Loucy (cell line): ENCODE data around the gene ZNF267.

Experiments used
- H2AFZ ChIP-seq: fragments of 200-600 bp; sonication (generic); 2 replicates; pipeline ENCODE4 v1.6.0; 2016; ENCODE audit warnings: antibody characterized with exemption, mild to moderate bottlenecking, low read length, moderate library complexity
- H3F3A ChIP-seq: fragments of 200-600 bp; 2 replicates; pipeline ENCODE4 v1.6.0; 2016; ENCODE audit warnings: antibody characterized with exemption, low read depth, mild to moderate bottlenecking
- H3K27me3 ChIP-seq: fragments of 200-600 bp; sonication (generic); 2 replicates; pipeline ENCODE4 v1.6.1; 2014; ENCODE audit warnings: low read length, mild to moderate bottlenecking; ENCODE audit not compliant: insufficient read depth, poor library complexity, severe bottlenecking
- H3K36me3 ChIP-seq: fragments of 200-600 bp; sonication (generic); 2 replicates; pipeline ENCODE4 v1.6.1; 2016; ENCODE audit warnings: low read length; ENCODE audit not compliant: insufficient read depth
- H3K4me1 ChIP-seq: fragments of 200-600 bp; sonication (generic); 2 replicates; pipeline ENCODE4 v1.5.1; 2014; ENCODE audit warnings: low read length, mild to moderate bottlenecking; ENCODE audit not compliant: insufficient read depth, poor library complexity, severe bottlenecking
- H3K4me2 ChIP-seq: fragments of 200-600 bp; sonication (generic); 2 replicates; pipeline ENCODE4 v1.6.0; 2014; ENCODE audit warnings: antibody characterized with exemption, low read length, low read depth, mild to moderate bottlenecking; ENCODE audit not compliant: poor library complexity, severe bottlenecking
- H3K4me3 ChIP-seq: fragments of 200-600 bp; sonication (generic); 2 replicates; pipeline ENCODE4 v1.5.1; 2014; ENCODE audit warnings: low read length, mild to moderate bottlenecking, mixed read lengths; ENCODE audit not compliant: poor library complexity, severe bottlenecking
- H3K79me2 ChIP-seq: fragments of 200-600 bp; sonication (generic); 2 replicates; pipeline ENCODE4 v1.6.1; 2014; ENCODE audit warnings: low read length; ENCODE audit not compliant: insufficient read depth
- H3K9ac ChIP-seq: fragments of 200-600 bp; sonication (generic); 2 replicates; pipeline ENCODE4 v1.6.0; 2014; ENCODE audit warnings: mild to moderate bottlenecking, low read depth, low read length, moderate library complexity; ENCODE audit not compliant: poor library complexity, severe bottlenecking
- H3K9me2 ChIP-seq: fragments of 200-600 bp; sonication (generic); replicated peaks from 2 replicates; pipeline ENCODE4 v1.6.1; 2016; ENCODE audit warnings: low read depth, low read length, mixed read lengths
- H3K9me3 ChIP-seq: fragments of 200-600 bp; sonication (generic); 2 replicates; pipeline ENCODE4 v1.6.1; 2014; ENCODE audit warnings: mild to moderate bottlenecking, antibody characterized with exemption, low read length, low read depth; ENCODE audit not compliant: insufficient read depth
- H4K20me1 ChIP-seq: fragments of 200-600 bp; sonication (generic); 2 replicates; pipeline ENCODE4 v1.6.0; 2014; ENCODE audit warnings: antibody characterized with exemption, low read length, mild to moderate bottlenecking; ENCODE audit not compliant: insufficient read depth, poor library complexity, severe bottlenecking
- EZH2phosphoT487 ChIP-seq: fragments of 200-600 bp; IDR thresholded peaks from 2 replicates; pipeline ENCODE4 v1.6.1; 2018; ENCODE audit warnings: antibody characterized with exemption, mild to moderate bottlenecking, moderate library complexity, borderline replicate concordance
- TF ChIP-seq, protein P1 (sequence below): fragments of 200-600 bp; sonication (generic); conservative IDR thresholded peaks from 2 replicates; pipeline ENCODE4 v1.5.1; 2014; ENCODE audit warnings: mild to moderate bottlenecking, antibody characterized with exemption, low read length

Gene ZNF267

GRCh38 chr16:31853291-31853690 lies 20.3 kb upstream of the ZNF267 start:
- Histone ChIP-seq H4K20me1 (no peaks in the 10 kb centered on the region), H3F3A (no peaks in the 10 kb centered on the region), H3K79me2 (no peaks in the 10 kb centered on the region), H3K36me3 (no peaks in the 10 kb centered on the region), H3K4me2 (no peak overlapping the region), H3K9me2 (no peaks in the 10 kb centered on the region), H3K4me1 (no peaks in the 10 kb centered on the region), H3K9me3 (peaks cover 11% of the 10 kb centered on the region; the same call in 1 of the 2 replicates), H3K4me3 (no peak overlapping the region), H2AFZ (no peak overlapping the region), H3K27me3 (no peaks in the 10 kb centered on the region), H3K9ac (no peak overlapping the region)
- TF ChIP-seq, protein P1, sequence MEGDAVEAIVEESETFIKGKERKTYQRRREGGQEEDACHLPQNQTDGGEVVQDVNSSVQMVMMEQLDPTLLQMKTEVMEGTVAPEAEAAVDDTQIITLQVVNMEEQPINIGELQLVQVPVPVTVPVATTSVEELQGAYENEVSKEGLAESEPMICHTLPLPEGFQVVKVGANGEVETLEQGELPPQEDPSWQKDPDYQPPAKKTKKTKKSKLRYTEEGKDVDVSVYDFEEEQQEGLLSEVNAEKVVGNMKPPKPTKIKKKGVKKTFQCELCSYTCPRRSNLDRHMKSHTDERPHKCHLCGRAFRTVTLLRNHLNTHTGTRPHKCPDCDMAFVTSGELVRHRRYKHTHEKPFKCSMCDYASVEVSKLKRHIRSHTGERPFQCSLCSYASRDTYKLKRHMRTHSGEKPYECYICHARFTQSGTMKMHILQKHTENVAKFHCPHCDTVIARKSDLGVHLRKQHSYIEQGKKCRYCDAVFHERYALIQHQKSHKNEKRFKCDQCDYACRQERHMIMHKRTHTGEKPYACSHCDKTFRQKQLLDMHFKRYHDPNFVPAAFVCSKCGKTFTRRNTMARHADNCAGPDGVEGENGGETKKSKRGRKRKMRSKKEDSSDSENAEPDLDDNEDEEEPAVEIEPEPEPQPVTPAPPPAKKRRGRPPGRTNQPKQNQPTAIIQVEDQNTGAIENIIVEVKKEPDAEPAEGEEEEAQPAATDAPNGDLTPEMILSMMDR, result no peak
- TF ChIP-seq EZH2phosphoT487, result no peak

DNA sequence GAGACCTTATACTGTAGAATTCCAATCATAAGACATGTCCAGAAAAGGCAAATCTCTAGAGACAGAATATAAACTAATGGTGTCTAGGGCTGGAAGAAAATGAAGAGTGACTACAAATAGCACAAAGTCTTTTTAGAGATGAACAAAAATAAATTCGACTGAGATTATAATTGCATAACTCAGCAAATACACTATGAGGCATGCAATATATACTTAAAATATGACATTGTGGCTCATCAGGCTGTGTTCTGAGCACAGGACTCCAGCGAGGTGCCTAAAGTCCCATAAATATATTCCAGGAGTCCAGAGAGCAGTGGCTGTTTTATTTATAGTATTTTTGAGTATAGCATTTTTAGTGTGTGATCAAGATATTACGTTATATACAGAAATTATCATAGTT lies 13.1 kb upstream of the ZNF267 start:
- Histone ChIP-seq H3K9me3 (no peaks in the 10 kb centered on the region), H3K79me2 (no peaks in the 10 kb centered on the region), H3K4me2 (no peak overlapping the region), H2AFZ (no peak overlapping the region), H3K27me3 (no peaks in the 10 kb centered on the region), H4K20me1 (no peaks in the 10 kb centered on the region), H3K4me1 (peaks cover 26% of the 10 kb centered on the region), H3K9ac (no peak overlapping the region), H3K4me3 (no peak overlapping the region), H3K36me3 (no peaks in the 10 kb centered on the region), H3K9me2 (no peaks in the 10 kb centered on the region), H3F3A (no peaks in the 10 kb centered on the region)
- TF ChIP-seq, protein P1, result no peak
- no peak for TF ChIP-seq EZH2phosphoT487

- Histone ChIP-seq H3K9ac (peak overlapping the region; percentile 54), H3K4me2 (peak overlapping the region; percentile 56), H3F3A (no peaks in the 10 kb centered on the region), H3K36me3 (no peaks in the 10 kb centered on the region), H3K4me3 (peak overlapping the region; percentile 31), H3K9me3 (no peaks in the 10 kb centered on the region), H2AFZ (no peak overlapping the region), H3K9me2 (no peaks in the 10 kb centered on the region), H3K79me2 (no peaks in the 10 kb centered on the region), H3K27me3 (no peaks in the 10 kb centered on the region), H3K4me1 (peaks cover 26% of the 10 kb centered on the region), H4K20me1 (no peaks in the 10 kb centered on the region)
- TF ChIP-seq EZH2phosphoT487, result no peak
- TF ChIP-seq, protein P1, result no peak
Measured at GRCh38 chr16:31861455-31861854, 12.2 kb upstream of the ZNF267 start.
